H1 (cell line): ENCODE data around the gene GPT2. TPM values are rescaled to one million over a fixed set of nuclear protein-coding genes. Genes with fewer than 3 reads are reported as not detected.

Experiments
- CTCF ChIA-PET: fragments of 300-600 bp; sonication (Branson Sonifier 250); formaldehyde crosslinking; loops from one replicate; lab custom pipeline; 2021; ENCODE audit not compliant: partially characterized antibody; lab: Charles Lee
- POLR2A ChIA-PET: fragments of 300-600 bp; sonication (Branson Sonifier 250); formaldehyde crosslinking; loops from one replicate; lab custom pipeline; 2021; ENCODE audit warnings: inconsistent platforms; ENCODE audit not compliant: partially characterized antibody; lab: Charles Lee
- DNase-seq, 2 experiments: peaks; one replicate each; pipeline versions ENCODE4 v3.0.0 to v3.0.0-alpha.2; 2010 to 2022; ENCODE audit warnings: low spot score in 2 of 2, low read depth in 1 of 2, mixed read lengths in 1 of 2
- FAIRE-seq: peaks from 2 replicates; lab custom pipeline; 2011; peaks lifted over from hg19 to GRCh38; lab: Jason Lieb, UNC
- H2AFZ ChIP-seq: 2 replicates; pipeline ENCODE4 v1.8.1; 2012; ENCODE audit warnings: low read length, inconsistent platforms
- H2AK5ac ChIP-seq: 2 replicates; pipeline ENCODE4 v1.6.1; 2013; ENCODE audit warnings: low read depth, low read length
- H2BK120ac ChIP-seq: replicated peaks from 2 replicates; pipeline ENCODE3; 2013; ENCODE audit warnings: low read depth, low read length, inconsistent platforms
- H2BK12ac ChIP-seq: 2 replicates; pipeline ENCODE4 v1.6.1; 2013; ENCODE audit warnings: low read depth, low read length
- H2BK15ac ChIP-seq: 2 replicates; pipeline ENCODE4 v1.6.1; 2013; ENCODE audit warnings: low read length
- H2BK20ac ChIP-seq: 2 replicates; pipeline ENCODE4 v1.6.1; 2013; ENCODE audit warnings: low read length
- H2BK5ac ChIP-seq: 2 replicates; pipeline ENCODE4 v1.6.1; 2013; ENCODE audit warnings: low read depth, low read length
- H3K14ac ChIP-seq: 2 replicates; pipeline ENCODE4 v1.6.1; 2013; ENCODE audit warnings: inconsistent platforms; ENCODE audit not compliant: insufficient read length
- H3K18ac ChIP-seq: 2 replicates; pipeline ENCODE4 v1.6.1; 2013; ENCODE audit warnings: low read length; ENCODE audit errors: extremely low read depth
- H3K23ac ChIP-seq: 2 replicates; pipeline ENCODE4 v1.6.1; 2013; ENCODE audit warnings: inconsistent platforms; ENCODE audit not compliant: insufficient read length
- H3K23me2 ChIP-seq: 2 replicates; pipeline ENCODE4 v1.6.1; 2013; ENCODE audit warnings: low read depth, low read length
- H3K27ac ChIP-seq: 2 replicates; pipeline ENCODE4 v1.6.1; 2011; ENCODE audit warnings: low read depth, low read length, inconsistent platforms
- H3K27me3 ChIP-seq, 4 experiments: replicated peaks in 1 of 4; 1 replicate in 1 of 4; 2 replicates in 3 of 4; pipeline versions ENCODE4 v1.6.1 to v1.8.1; 2011 to 2013; ENCODE audit warnings: low read length in 3 of 4, mild to moderate bottlenecking in 3 of 4, inconsistent platforms in 2 of 4, mixed read lengths in 2 of 4, moderate library complexity in 1 of 4; ENCODE audit not compliant: control insufficient read depth in 3 of 4, insufficient read depth in 3 of 4; ENCODE audit errors: extremely low read depth in 1 of 4
- H3K36me3 ChIP-seq, 4 experiments: 2 replicates each; pipeline versions ENCODE4 v1.6.1 to v1.8.1; 2011 to 2013; ENCODE audit warnings: mild to moderate bottlenecking in 4 of 4, low read length in 3 of 4, moderate library complexity in 2 of 4, control low read depth in 1 of 4, inconsistent platforms in 1 of 4; ENCODE audit not compliant: insufficient read depth in 4 of 4, control insufficient read depth in 2 of 4
- H3K4ac ChIP-seq: replicated peaks from 2 replicates; pipeline ENCODE3; 2013; ENCODE audit warnings: low read length, low read depth, mixed read lengths, inconsistent platforms; ENCODE audit not compliant: insufficient read length
- H3K4me1 ChIP-seq, 4 experiments: replicated peaks in 1 of 4; 1 replicate in 1 of 4; 2 replicates in 3 of 4; pipeline versions ENCODE4 v1.6.1 to v1.8.1; 2011 to 2013; ENCODE audit warnings: low read length in 3 of 4, inconsistent platforms in 2 of 4, mixed read lengths in 1 of 4; ENCODE audit not compliant: insufficient read depth in 4 of 4, control insufficient read depth in 3 of 4
- H3K4me2 ChIP-seq, 2 experiments: 2 replicates each; pipeline versions ENCODE4 v1.6.1 to v1.8.1; 2011 to 2013; ENCODE audit warnings: low read depth in 2 of 2, low read length in 2 of 2, control low read depth in 1 of 2, inconsistent platforms in 1 of 2, mild to moderate bottlenecking in 1 of 2; ENCODE audit not compliant: insufficient read depth in 1 of 2
- H3K4me3 ChIP-seq, 4 experiments: fragments of 200-600, 300-600 bp in 1 of 4; sonication (generic), shearing (Covaris generic), sonication (Bioruptor Twin) in 1 of 4; 2 replicates each; pipeline versions ENCODE4 v1.5.1 to v1.8.1; 2011 to 2016; ENCODE audit warnings: low read length in 4 of 4, low read depth in 3 of 4, control low read depth in 2 of 4, inconsistent platforms in 2 of 4, mild to moderate bottlenecking in 2 of 4, mixed read lengths in 1 of 4, moderate library complexity in 1 of 4; ENCODE audit not compliant: insufficient read depth in 2 of 4; ENCODE audit errors: extremely low read depth in 1 of 4
- H3K56ac ChIP-seq: replicated peaks from 2 replicates; pipeline ENCODE3; 2013; ENCODE audit warnings: low read depth, mild to moderate bottlenecking, mixed read lengths, low read length, inconsistent platforms; ENCODE audit not compliant: insufficient read length
- H3K79me1 ChIP-seq: 2 replicates; pipeline ENCODE4 v1.6.1; 2013; ENCODE audit warnings: low read depth, low read length, control low read depth
- H3K79me2 ChIP-seq, 2 experiments: 2 replicates each; pipeline versions ENCODE4 v1.6.1 to v1.8.1; 2012 to 2013; ENCODE audit warnings: low read length in 2 of 2, mild to moderate bottlenecking in 2 of 2, inconsistent platforms in 1 of 2; ENCODE audit not compliant: insufficient read depth in 2 of 2, control insufficient read depth in 1 of 2
- H3K9ac ChIP-seq, 4 experiments: replicated peaks in 1 of 4; 1 replicate in 1 of 4; 2 replicates in 3 of 4; pipeline versions ENCODE4 v1.6.1 to v1.8.1; 2011 to 2013; ENCODE audit warnings: low read depth in 3 of 4, low read length in 3 of 4, control low read depth in 2 of 4, mild to moderate bottlenecking in 2 of 4, moderate library complexity in 2 of 4, inconsistent platforms in 1 of 4; ENCODE audit errors: extremely low read depth in 1 of 4
- H3K9me3 ChIP-seq, 2 experiments: 2 replicates each; pipeline versions ENCODE4 v1.6.1 to v1.8.1; 2012 to 2013; ENCODE audit warnings: mild to moderate bottlenecking in 2 of 2, moderate library complexity in 2 of 2, control low read depth in 1 of 2, inconsistent platforms in 1 of 2, low read depth in 1 of 2, low read length in 1 of 2, mixed read lengths in 1 of 2; ENCODE audit not compliant: insufficient read depth in 2 of 2
- H4K20me1 ChIP-seq, 2 experiments: replicated peaks in 1 of 2; 2 replicates each; pipeline versions ENCODE3 to v1.8.1; 2011 to 2013; ENCODE audit warnings: inconsistent platforms in 2 of 2, low read length in 2 of 2, mild to moderate bottlenecking in 1 of 2; ENCODE audit not compliant: insufficient read depth in 2 of 2, control insufficient read depth in 1 of 2
- H4K5ac ChIP-seq: 2 replicates; pipeline ENCODE4 v1.6.1; 2013; ENCODE audit warnings: low read length, low read depth, mixed read lengths, inconsistent platforms; ENCODE audit not compliant: insufficient read length
- H4K8ac ChIP-seq: 2 replicates; pipeline ENCODE4 v1.8.0; 2013; ENCODE audit warnings: mild to moderate bottlenecking, moderate library complexity, low read length, inconsistent platforms; ENCODE audit not compliant: insufficient read depth; ENCODE audit errors: extremely low read depth
- H4K91ac ChIP-seq: replicated peaks from 2 replicates; pipeline ENCODE3; 2013; ENCODE audit warnings: low read length, mixed read lengths, inconsistent platforms; ENCODE audit not compliant: insufficient read length
- EZH2 ChIP-seq: fragments of 200-600 bp; sonication (generic); IDR thresholded peaks from 2 replicates; pipeline ENCODE4 v1.7.1; 2012; ENCODE audit warnings: low read depth, mild to moderate bottlenecking, moderate library complexity, low read length, inconsistent platforms; ENCODE audit not compliant: severe bottlenecking
- WGBS, 2 experiments: shearing (Covaris generic) in 1 of 2; methylation state at CpG; one replicate each; pipeline versions ENCODE4 v1.1.6 to v1.1.7; 2013 to 2015; ENCODE audit warnings: low lambda C conversion rate in 2 of 2, mixed read lengths in 2 of 2, inconsistent platforms in 1 of 2, low coverage in 1 of 2, missing lambda C conversion rate in 1 of 2; ENCODE audit not compliant: insufficient replicate concordance in 2 of 2, insufficient coverage in 1 of 2, insufficient read length in 1 of 2; ENCODE audit errors: extremely low coverage in 1 of 2, missing lambda C conversion rate in 1 of 2; 5-methylcytosine and 5-hydroxymethylcytosine counted together
- polyA plus RNA-seq, 7 experiments: library from polyadenylated mRNA; depleted of rRNA in 3 of 7; stranded (reverse) in 5 of 7; unstranded in 2 of 7; fragments of >200 nt in 5 of 7; fragments of 200-250 nt in 2 of 7; gene quantifications; 1 replicate in 5 of 7; 2 replicates in 1 of 7; 4 replicates in 1 of 7; pipeline versions ENCODE4 v1.2.1 to v1.2.3, GENCODE V29; 2011 to 2013; ENCODE audit warnings: missing spikeins in 2 of 7, mixed read lengths in 2 of 7
- total RNA-seq: library from RNA; stranded (reverse); fragmentation: NEBNext Ultra II Directional; extraction: Animal tissue kit (Norgen Biotek cat#: 25700); gene quantifications from 2 replicates; pipeline ENCODE4 v1.2.1, GENCODE V29; 2021

The GPT2 gene
- total and polyA plus RNA-seq, 2 of the 8 experiments (the other 6 are each of a cell fraction or from before 2014, with no cell fraction given), result 71.6 to 94.1 TPM

DNA sequence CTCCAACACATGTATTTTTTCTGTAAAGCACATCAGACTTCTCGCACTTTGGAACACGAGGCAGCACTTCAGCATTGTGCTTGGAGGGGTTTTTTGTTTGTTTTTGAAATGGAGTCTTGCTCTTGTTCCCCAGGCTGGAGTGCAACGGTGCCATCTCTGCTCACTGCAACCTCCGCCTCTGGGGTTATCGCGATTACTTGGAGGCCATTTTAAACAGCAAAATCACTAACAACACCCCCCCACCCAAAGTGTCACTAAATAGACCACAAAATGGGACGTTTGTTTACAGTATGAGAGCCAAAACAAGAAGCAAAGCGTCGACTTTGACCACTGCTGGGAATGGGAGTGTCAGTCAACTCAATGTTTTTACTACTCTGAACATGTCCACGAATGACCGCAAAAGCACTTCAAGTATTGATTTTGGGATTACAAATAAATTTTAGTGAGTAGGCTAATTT is 44.1 kb upstream of the GPT2 start:
- DNase-seq (peak in 1 of 2 experiments; percentile 32), FAIRE-seq (no peak)
- Histone ChIP-seq H3K79me2 (no peaks in the 10 kb centered on the region), H3K23me2 (no peaks in the 10 kb centered on the region), H4K5ac (no peak overlapping the region), H3K56ac (no peak overlapping the region), H2BK15ac (no peak overlapping the region), H3K9ac (no peak overlapping the region), H2AK5ac (no peak overlapping the region), H4K91ac (no peak overlapping the region), H3K4me2 (no peak overlapping the region), H3K27me3 (no peaks in the 10 kb centered on the region), H2BK5ac (no peak overlapping the region), H3K36me3 (no peaks in the 10 kb centered on the region), H2BK12ac (no peak overlapping the region), H3K18ac (no peak overlapping the region), H2BK120ac (no peak overlapping the region), H3K27ac (no peak overlapping the region), H3K23ac (no peak overlapping the region), H3K4ac (no peak overlapping the region), H2AFZ (peak overlapping the region; percentile 71), H3K4me1 (no peaks in the 10 kb centered on the region), H4K8ac (no peak overlapping the region), H4K20me1 (no peaks in the 10 kb centered on the region), H3K4me3 (no peak overlapping the region), H2BK20ac (no peak overlapping the region)
- 85% methylated on average over 11 of the region's 11 CpGs; no CpG with 5 or more reads in 1 of the 2 experiments for WGBS, 2 experiments
- CTCF ChIA-PET, result interaction anchor here (2.0 to 3.4 kb wide), 2 partner anchors 13 to 90 kb away, joined by 6 to 13 read pairs; no protein-coding TSS in a partner anchor
- TF ChIP-seq EZH2, result no peak
- TF ChIP-seq, all 59 proteins: peak for 0
- H3K79me1 ChIP-seq, result no peaks in the 10 kb centered on the region
- no peak overlapping the region for H3K14ac ChIP-seq
- POLR2A ChIA-PET, result interaction anchor here (0.8 to 1.5 kb wide), 2 partner anchors 46 to 60 kb away, joined by 3 read pairs; no protein-coding TSS in a partner anchor
- peaks cover 3 to 4% of the 10 kb centered on the region in 2 experiments; a peak in 1 of 4 replicates for H3K9me3 ChIP-seq
